ENCODE measurements around the gene SPPL2B. TPM values are rescaled to one million over a fixed set of nuclear protein-coding genes. Genes with fewer than 3 reads are reported as not detected.

The SPPL2B gene
- total RNA-seq, 2 experiments from 2014 or later = 106 to 111 TPM

DNA sequence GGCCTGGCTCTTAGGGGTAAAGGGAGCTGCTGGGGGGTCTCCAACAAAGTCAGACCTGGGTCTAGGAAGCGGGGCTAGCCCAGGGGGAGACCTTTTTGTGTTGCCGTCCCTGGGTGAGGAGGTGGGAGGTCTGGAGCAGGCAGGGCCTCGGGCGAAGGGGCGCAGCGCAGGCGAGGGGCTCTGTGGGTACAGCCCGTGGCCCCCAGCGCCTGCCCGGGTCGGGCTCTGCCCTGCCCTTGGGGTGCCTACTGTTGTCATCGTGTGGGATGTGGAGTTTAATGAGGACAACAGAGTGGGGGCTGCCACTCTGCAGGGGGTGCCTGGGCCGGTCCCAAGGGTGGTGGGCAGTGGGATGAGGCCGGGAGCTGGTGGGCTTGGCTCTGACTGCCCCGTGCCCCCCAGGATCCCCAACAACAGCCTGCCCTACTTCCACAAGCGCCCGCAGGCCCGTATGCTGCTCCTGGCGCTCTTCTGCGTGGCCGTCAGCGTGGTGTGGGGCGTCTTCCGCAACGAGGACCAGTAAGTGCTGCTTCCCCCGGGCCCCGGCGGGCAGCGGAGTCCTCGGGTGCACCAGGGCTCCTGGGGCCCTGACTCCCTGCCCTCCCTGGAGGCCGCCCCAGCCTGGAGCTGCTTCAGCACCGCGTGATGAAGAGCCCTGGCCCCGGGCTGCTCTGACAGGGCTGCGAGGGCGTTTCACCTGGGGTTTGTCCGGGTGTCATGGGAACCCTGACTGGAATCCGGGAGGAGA, 12.2 kb downstream of the SPPL2B start:
- H3K27ac ChIP-seq (ENCODE audit: low read depth in 1 of 2, low read length in 2 of 2) = no peak overlapping the region
- Mint-ChIP-seq H3K9me3 (no peaks in the 10 kb centered on the region), H3K27ac (no peak overlapping the region), H3K27me3 (no peaks in the 10 kb centered on the region), H3K4me1 (ENCODE audit: low read depth) (peaks cover 9% of the 10 kb centered on the region), H3K36me3 (ENCODE audit: low read depth) (peaks cover 16% of the 10 kb centered on the region), H3K4me3 (no peak overlapping the region)
- ChIA-PET CTCF (no interaction called here), POLR2A (no interaction called here)
- no peaks in the 10 kb centered on the region for H3K4me1 ChIP-seq (ENCODE audit: insufficient read depth, low read length)
- intact Hi-C loops (cut with DNase I, micrococcal nuclease) = no loop called here
- no peak overlapping the region for H3K4me3 ChIP-seq (ENCODE audit: low read length)
- TF ChIP-seq, protein P1, sequence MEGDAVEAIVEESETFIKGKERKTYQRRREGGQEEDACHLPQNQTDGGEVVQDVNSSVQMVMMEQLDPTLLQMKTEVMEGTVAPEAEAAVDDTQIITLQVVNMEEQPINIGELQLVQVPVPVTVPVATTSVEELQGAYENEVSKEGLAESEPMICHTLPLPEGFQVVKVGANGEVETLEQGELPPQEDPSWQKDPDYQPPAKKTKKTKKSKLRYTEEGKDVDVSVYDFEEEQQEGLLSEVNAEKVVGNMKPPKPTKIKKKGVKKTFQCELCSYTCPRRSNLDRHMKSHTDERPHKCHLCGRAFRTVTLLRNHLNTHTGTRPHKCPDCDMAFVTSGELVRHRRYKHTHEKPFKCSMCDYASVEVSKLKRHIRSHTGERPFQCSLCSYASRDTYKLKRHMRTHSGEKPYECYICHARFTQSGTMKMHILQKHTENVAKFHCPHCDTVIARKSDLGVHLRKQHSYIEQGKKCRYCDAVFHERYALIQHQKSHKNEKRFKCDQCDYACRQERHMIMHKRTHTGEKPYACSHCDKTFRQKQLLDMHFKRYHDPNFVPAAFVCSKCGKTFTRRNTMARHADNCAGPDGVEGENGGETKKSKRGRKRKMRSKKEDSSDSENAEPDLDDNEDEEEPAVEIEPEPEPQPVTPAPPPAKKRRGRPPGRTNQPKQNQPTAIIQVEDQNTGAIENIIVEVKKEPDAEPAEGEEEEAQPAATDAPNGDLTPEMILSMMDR (IDR thresholded peaks at IDR 0.05) = no peak
- no peak for ATAC-seq (ENCODE audit: poor library complexity)
- peaks cover 18% of the 10 kb centered on the region for H3K36me3 ChIP-seq (ENCODE audit: insufficient read depth, low read length)
- no peaks in the 10 kb centered on the region for H3K27me3 ChIP-seq (ENCODE audit: control insufficient read depth in 1 of 2, insufficient read depth in 2 of 2, low read length in 2 of 2)
- DNase-seq = no peak
- peaks cover 0 to under 1% of the 10 kb centered on the region in 2 experiments for H3K9me3 ChIP-seq (ENCODE audit: control insufficient read depth in 1 of 2, insufficient read depth in 1 of 2, low read length in 2 of 2)

GRCh38 chr19:2341244-2341751, 12.8 kb downstream of the SPPL2B start:
- Mint-ChIP-seq H3K4me1 (ENCODE audit: low read depth) (peaks cover 2% of the 10 kb centered on the region), H3K36me3 (ENCODE audit: low read depth) (peaks cover 13% of the 10 kb centered on the region), H3K27ac (no peak overlapping the region), H3K27me3 (no peaks in the 10 kb centered on the region), H3K9me3 (no peaks in the 10 kb centered on the region), H3K4me3 (no peak overlapping the region)
- Histone ChIP-seq H3K27ac (ENCODE audit: low read depth in 1 of 2, low read length in 2 of 2) (no peak overlapping the region), H3K4me3 (ENCODE audit: low read length) (no peak overlapping the region), H3K4me1 (ENCODE audit: insufficient read depth, low read length) (no peaks in the 10 kb centered on the region), H3K27me3 (ENCODE audit: control insufficient read depth in 1 of 2, insufficient read depth in 2 of 2, low read length in 2 of 2) (no peaks in the 10 kb centered on the region), H3K9me3 (ENCODE audit: control insufficient read depth in 1 of 2, insufficient read depth in 1 of 2, low read length in 2 of 2) (no peaks in the 10 kb centered on the region), H3K36me3 (ENCODE audit: insufficient read depth, low read length) (peaks cover 18% of the 10 kb centered on the region)
- POLR2A ChIA-PET = no interaction called here
- intact Hi-C loops (cut with DNase I, micrococcal nuclease) = no loop called here
- TF ChIP-seq, protein P1 (IDR thresholded peaks at IDR 0.05) = no peak
- DNase-seq = no peak
- CTCF ChIA-PET = no interaction called here
- no peak for ATAC-seq (ENCODE audit: poor library complexity)

- Histone ChIP-seq H3K27me3 (ENCODE audit: control insufficient read depth in 1 of 2, insufficient read depth in 2 of 2, low read length in 2 of 2) (no peaks in the 10 kb centered on the region), H3K4me1 (ENCODE audit: insufficient read depth, low read length) (no peaks in the 10 kb centered on the region), H3K4me3 (ENCODE audit: low read length) (no peak overlapping the region), H3K36me3 (ENCODE audit: insufficient read depth, low read length) (peaks cover 18% of the 10 kb centered on the region), H3K9me3 (ENCODE audit: control insufficient read depth in 1 of 2, insufficient read depth in 1 of 2, low read length in 2 of 2) (no peaks in the 10 kb centered on the region), H3K27ac (ENCODE audit: low read depth in 1 of 2, low read length in 2 of 2) (no peak overlapping the region)
- ChIA-PET CTCF (no interaction called here), POLR2A (no interaction called here)
- ATAC-seq (ENCODE audit: poor library complexity) (no peak), DNase-seq (no peak)
- peaks cover 11% of the 10 kb centered on the region for H3K36me3 Mint-ChIP-seq (ENCODE audit: low read depth)
- H3K4me1 Mint-ChIP-seq (ENCODE audit: low read depth) = no peaks in the 10 kb centered on the region
- H3K4me3 Mint-ChIP-seq = no peak overlapping the region
- H3K9me3 Mint-ChIP-seq = no peaks in the 10 kb centered on the region
- TF ChIP-seq, protein P1 (IDR thresholded peaks at IDR 0.05) = no peak
- intact Hi-C loops (cut with DNase I, micrococcal nuclease) = no loop called here
- no peaks in the 10 kb centered on the region for H3K27me3 Mint-ChIP-seq
- no peak overlapping the region for H3K27ac Mint-ChIP-seq
These were observed 13.5 kb downstream of the SPPL2B start for GRCh38 chr19:2341982-2342381.
